ENCODE measurements around the gene PAXIP1. TPM values are rescaled to one million over a fixed set of nuclear protein-coding genes. Genes with fewer than 3 reads are reported as not detected.
A peak's percentile ranks its signal among the peaks of the same experiment; 100 is the strongest.

PAXIP1 gene
- total and polyA plus RNA-seq, 2 donors: 20.9 to 24.8 TPM

- H3K4me3 ChIP-seq (ENCODE audit: low read length in 2 of 2): no peak overlapping the region
- no peaks in the 10 kb centered on the region for H3K27me3 ChIP-seq (ENCODE audit: control insufficient read depth in 2 of 2, insufficient read depth in 1 of 2, low read length in 1 of 2)
- WGBS: 99% methylated on average over 6 of the region's 6 CpGs
- no peaks in the 10 kb centered on the region for H3K9me3 ChIP-seq (ENCODE audit: control insufficient read depth in 2 of 2, insufficient read depth in 1 of 2, low read length in 1 of 2)
- DNase-seq (ENCODE audit: low read depth in 6 of 9, low spot score in 9 of 9): no peak
- H3K27ac ChIP-seq (ENCODE audit: low read depth in 1 of 2, low read length in 1 of 2): no peak overlapping the region
- H3K36me3 ChIP-seq (ENCODE audit: control insufficient read depth in 2 of 2, insufficient read depth in 2 of 2, low read length in 1 of 2): peaks cover 32 to 46% of the 10 kb centered on the region in 2 donors
- H3K4me1 ChIP-seq (ENCODE audit: control insufficient read depth in 2 of 2, insufficient read depth in 2 of 2, low read length in 2 of 2): no peaks in the 10 kb centered on the region
Measured at GRCh38 chr7:154986200-154986945, 16.6 kb downstream of the PAXIP1 start.

GRCh38 chr7:154985230-154985629, 17.7 kb downstream of the PAXIP1 start:
- no peaks in the 10 kb centered on the region for H3K27me3 ChIP-seq (ENCODE audit: control insufficient read depth in 2 of 2, insufficient read depth in 1 of 2, low read length in 1 of 2)
- no peak for DNase-seq (ENCODE audit: low read depth in 6 of 9, low spot score in 9 of 9)
- WGBS: 74% methylated on average over 6 of the region's 6 CpGs
- peaks cover 40 to 47% of the 10 kb centered on the region in 2 donors for H3K36me3 ChIP-seq (ENCODE audit: control insufficient read depth in 2 of 2, insufficient read depth in 2 of 2, low read length in 1 of 2)
- H3K27ac ChIP-seq (ENCODE audit: low read depth in 1 of 2, low read length in 1 of 2): no peak overlapping the region
- no peaks in the 10 kb centered on the region for H3K9me3 ChIP-seq (ENCODE audit: control insufficient read depth in 2 of 2, insufficient read depth in 1 of 2, low read length in 1 of 2)
- no peaks in the 10 kb centered on the region for H3K4me1 ChIP-seq (ENCODE audit: control insufficient read depth in 2 of 2, insufficient read depth in 2 of 2, low read length in 2 of 2)
- no peak overlapping the region for H3K4me3 ChIP-seq (ENCODE audit: low read length in 2 of 2)

DNA sequence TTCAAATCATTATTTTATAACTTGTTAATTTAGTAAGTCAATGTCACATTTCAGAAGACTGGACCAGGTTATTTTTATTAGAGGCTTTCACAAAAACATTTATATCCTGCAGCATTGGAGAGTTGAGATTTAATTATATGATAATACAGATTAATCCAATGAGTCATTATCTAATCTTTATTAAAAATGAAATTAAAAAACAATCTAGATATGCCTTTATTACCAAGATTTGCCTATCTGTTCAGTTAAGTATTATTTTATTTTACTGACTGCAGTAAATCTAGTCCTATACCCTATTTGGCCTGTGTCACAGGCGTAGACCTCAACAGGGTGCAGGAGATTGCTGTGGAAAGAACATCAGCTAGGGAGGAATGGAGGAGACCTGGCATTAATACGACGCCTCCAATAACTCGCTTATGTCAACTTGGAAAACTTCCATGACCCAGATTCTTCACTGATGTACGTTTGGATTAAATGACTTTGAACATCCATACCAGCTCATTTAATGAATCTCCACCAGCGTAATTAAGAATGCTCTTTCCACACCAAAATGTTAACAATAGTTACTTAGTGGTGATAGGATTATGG, 18.2 kb downstream of the PAXIP1 start:
- DNase-seq (ENCODE audit: low read depth in 6 of 9, low spot score in 9 of 9): no peak
- Histone ChIP-seq H3K9me3 (ENCODE audit: control insufficient read depth in 2 of 2, insufficient read depth in 1 of 2, low read length in 1 of 2) (no peaks in the 10 kb centered on the region), H3K27me3 (ENCODE audit: control insufficient read depth in 2 of 2, insufficient read depth in 1 of 2, low read length in 1 of 2) (no peaks in the 10 kb centered on the region), H3K36me3 (ENCODE audit: control insufficient read depth in 2 of 2, insufficient read depth in 2 of 2, low read length in 1 of 2) (peaks cover 43 to 47% of the 10 kb centered on the region in 2 donors), H3K4me1 (ENCODE audit: control insufficient read depth in 2 of 2, insufficient read depth in 2 of 2, low read length in 2 of 2) (no peaks in the 10 kb centered on the region), H3K4me3 (ENCODE audit: low read length in 2 of 2) (no peak overlapping the region), H3K27ac (ENCODE audit: low read depth in 1 of 2, low read length in 1 of 2) (no peak overlapping the region)
- 93% methylated on average over 6 of the region's 6 CpGs for WGBS

DNA sequence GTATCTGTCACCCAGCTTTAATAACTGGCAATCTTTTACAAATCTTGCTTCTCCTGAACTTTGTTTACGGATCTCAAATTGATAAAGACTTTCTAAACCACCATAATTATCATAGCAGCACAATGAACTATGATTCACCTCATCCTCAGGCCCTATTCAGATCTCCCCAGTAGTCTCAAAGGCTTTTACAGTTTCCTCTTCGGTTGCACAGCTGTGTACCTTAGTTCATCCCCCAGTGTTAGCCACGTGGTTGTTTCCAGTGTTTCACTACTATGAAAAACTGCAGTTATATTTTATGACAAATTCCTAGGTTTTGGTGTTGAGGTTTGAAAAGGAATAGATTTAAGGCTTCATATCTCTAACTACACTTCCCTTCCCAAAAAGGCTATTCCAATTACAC, 24.9 kb downstream of the PAXIP1 start:
- no peak overlapping the region for H3K27ac ChIP-seq (ENCODE audit: low read depth in 1 of 2, low read length in 1 of 2)
- DNase-seq (ENCODE audit: low read depth in 6 of 9, low spot score in 9 of 9): peak in 1 of 9 donors; percentile 28
- H3K4me1 ChIP-seq (ENCODE audit: control insufficient read depth in 2 of 2, insufficient read depth in 2 of 2, low read length in 2 of 2): no peaks in the 10 kb centered on the region
- no peaks in the 10 kb centered on the region for H3K9me3 ChIP-seq (ENCODE audit: control insufficient read depth in 2 of 2, insufficient read depth in 1 of 2, low read length in 1 of 2)
- no peak overlapping the region for H3K4me3 ChIP-seq (ENCODE audit: low read length in 2 of 2)
- H3K36me3 ChIP-seq (ENCODE audit: control insufficient read depth in 2 of 2, insufficient read depth in 2 of 2, low read length in 1 of 2): peaks cover 48 to 57% of the 10 kb centered on the region in 2 donors
- H3K27me3 ChIP-seq (ENCODE audit: control insufficient read depth in 2 of 2, insufficient read depth in 1 of 2, low read length in 1 of 2): no peaks in the 10 kb centered on the region
- 97% methylated on average over 3 of the region's 3 CpGs for WGBS

DNA sequence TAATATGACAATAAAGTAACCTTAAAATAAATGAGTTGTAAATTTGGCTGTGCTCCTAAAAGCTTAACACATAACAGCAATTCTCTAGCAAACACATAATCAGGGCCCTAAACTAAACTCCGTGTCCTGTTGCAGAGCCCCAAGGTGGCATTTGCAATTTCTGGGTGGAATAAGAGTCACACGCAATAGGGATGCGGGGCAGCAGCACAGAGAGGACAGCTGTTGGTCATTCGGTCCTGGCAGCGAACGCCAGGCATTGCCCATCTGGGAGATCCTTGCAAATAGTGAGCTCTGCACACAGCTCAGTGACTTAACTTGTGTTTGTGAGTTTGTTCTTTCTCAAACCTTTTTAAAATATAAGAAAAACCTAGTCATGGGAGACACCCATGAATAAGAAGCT, 25.7 kb downstream of the PAXIP1 start:
- 89% methylated on average over 6 of the region's 6 CpGs for WGBS
- H3K27me3 ChIP-seq (ENCODE audit: control insufficient read depth in 2 of 2, insufficient read depth in 1 of 2, low read length in 1 of 2): no peaks in the 10 kb centered on the region
- DNase-seq (ENCODE audit: low read depth in 6 of 9, low spot score in 9 of 9): no peak
- H3K36me3 ChIP-seq (ENCODE audit: control insufficient read depth in 2 of 2, insufficient read depth in 2 of 2, low read length in 1 of 2): peaks cover 50 to 59% of the 10 kb centered on the region in 2 donors
- no peak overlapping the region for H3K4me3 ChIP-seq (ENCODE audit: low read length in 2 of 2)
- no peak overlapping the region for H3K27ac ChIP-seq (ENCODE audit: low read depth in 1 of 2, low read length in 1 of 2)
- H3K9me3 ChIP-seq (ENCODE audit: control insufficient read depth in 2 of 2, insufficient read depth in 1 of 2, low read length in 1 of 2): no peaks in the 10 kb centered on the region
- H3K4me1 ChIP-seq (ENCODE audit: control insufficient read depth in 2 of 2, insufficient read depth in 2 of 2, low read length in 2 of 2): no peaks in the 10 kb centered on the region

DNA sequence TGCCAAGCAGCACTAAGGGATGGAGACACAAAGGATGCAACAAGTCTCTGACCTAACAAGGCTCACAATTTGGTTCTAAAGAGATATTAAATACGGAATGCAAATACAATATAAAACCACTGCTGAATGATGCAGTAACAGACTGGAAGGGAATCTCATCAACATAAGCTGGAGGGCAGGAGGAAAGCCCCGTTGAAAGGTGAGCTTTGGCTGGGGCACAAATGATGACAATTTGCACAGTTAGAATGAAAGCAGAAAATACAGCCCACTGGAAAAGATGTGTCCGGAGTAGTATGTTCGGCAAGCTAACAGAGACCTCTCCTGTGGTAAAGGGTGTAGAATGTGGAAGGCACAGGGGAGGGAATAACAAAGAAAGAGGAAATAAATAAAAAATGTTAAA, 26.1 kb downstream of the PAXIP1 start:
- Histone ChIP-seq H3K9me3 (ENCODE audit: control insufficient read depth in 2 of 2, insufficient read depth in 1 of 2, low read length in 1 of 2) (no peaks in the 10 kb centered on the region), H3K27ac (ENCODE audit: low read depth in 1 of 2, low read length in 1 of 2) (no peak overlapping the region), H3K27me3 (ENCODE audit: control insufficient read depth in 2 of 2, insufficient read depth in 1 of 2, low read length in 1 of 2) (no peaks in the 10 kb centered on the region), H3K36me3 (ENCODE audit: control insufficient read depth in 2 of 2, insufficient read depth in 2 of 2, low read length in 1 of 2) (peaks cover 46 to 61% of the 10 kb centered on the region in 2 donors), H3K4me3 (ENCODE audit: low read length in 2 of 2) (no peak overlapping the region), H3K4me1 (ENCODE audit: control insufficient read depth in 2 of 2, insufficient read depth in 2 of 2, low read length in 2 of 2) (no peaks in the 10 kb centered on the region)
- DNase-seq (ENCODE audit: low read depth in 6 of 9, low spot score in 9 of 9): no peak
- over 99% methylated on average over 4 of the region's 4 CpGs for WGBS

DNA sequence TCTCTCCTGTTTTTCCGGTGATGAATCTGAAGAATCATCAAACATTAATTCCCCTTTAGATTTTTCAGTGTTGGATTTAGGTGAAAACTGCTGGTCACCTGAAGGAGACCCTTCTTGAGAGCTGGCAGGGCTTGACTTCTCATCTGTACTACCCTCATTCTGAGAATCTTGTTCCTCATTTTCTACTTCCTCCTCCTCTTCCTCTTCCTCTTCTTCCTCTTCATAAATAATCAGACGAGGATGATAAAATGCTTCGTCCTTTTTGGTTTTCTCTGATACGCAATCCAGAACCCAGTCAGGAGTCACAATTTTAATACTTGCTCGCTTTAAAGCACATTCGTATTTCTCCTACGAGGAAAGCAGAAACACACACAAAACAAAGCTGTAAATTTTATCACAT, 26.9 kb downstream of the PAXIP1 start:
- 94% methylated on average over 7 of the region's 7 CpGs for WGBS
- no peak overlapping the region for H3K27ac ChIP-seq (ENCODE audit: low read depth in 1 of 2, low read length in 1 of 2)

GRCh38 chr7:154973381-154973780, 29.5 kb downstream of the PAXIP1 start:
- WGBS: 97% methylated on average over 7 of the region's 7 CpGs
- no peaks in the 10 kb centered on the region for H3K9me3 ChIP-seq (ENCODE audit: control insufficient read depth in 2 of 2, insufficient read depth in 1 of 2, low read length in 1 of 2)
- DNase-seq (ENCODE audit: low read depth in 6 of 9, low spot score in 9 of 9): no peak
- no peaks in the 10 kb centered on the region for H3K27me3 ChIP-seq (ENCODE audit: control insufficient read depth in 2 of 2, insufficient read depth in 1 of 2, low read length in 1 of 2)
- no peak overlapping the region for H3K27ac ChIP-seq (ENCODE audit: low read depth in 1 of 2, low read length in 1 of 2)
- no peak overlapping the region for H3K4me3 ChIP-seq (ENCODE audit: low read length in 2 of 2)
- H3K36me3 ChIP-seq (ENCODE audit: control insufficient read depth in 2 of 2, insufficient read depth in 2 of 2, low read length in 1 of 2): peaks cover 55 to 70% of the 10 kb centered on the region in 2 donors
- H3K4me1 ChIP-seq (ENCODE audit: control insufficient read depth in 2 of 2, insufficient read depth in 2 of 2, low read length in 2 of 2): peaks cover 0 to 3% of the 10 kb centered on the region in 2 donors

More for the DNA sequence above, 26.9 kb downstream of the PAXIP1 start:
- no peak overlapping the region for H3K4me3 ChIP-seq (ENCODE audit: low read length in 2 of 2)
- H3K27me3 ChIP-seq (ENCODE audit: control insufficient read depth in 2 of 2, insufficient read depth in 1 of 2, low read length in 1 of 2): no peaks in the 10 kb centered on the region
- H3K36me3 ChIP-seq (ENCODE audit: control insufficient read depth in 2 of 2, insufficient read depth in 2 of 2, low read length in 1 of 2): peaks cover 50 to 65% of the 10 kb centered on the region in 2 donors
- H3K4me1 ChIP-seq (ENCODE audit: control insufficient read depth in 2 of 2, insufficient read depth in 2 of 2, low read length in 2 of 2): no peaks in the 10 kb centered on the region
- no peak for DNase-seq (ENCODE audit: low read depth in 6 of 9, low spot score in 9 of 9)
- no peaks in the 10 kb centered on the region for H3K9me3 ChIP-seq (ENCODE audit: control insufficient read depth in 2 of 2, insufficient read depth in 1 of 2, low read length in 1 of 2)

GRCh38 chr7:154968336-154969001, 34.5 kb downstream of the PAXIP1 start:
- H3K4me3 ChIP-seq (ENCODE audit: low read length in 2 of 2): no peak overlapping the region
- H3K4me1 ChIP-seq (ENCODE audit: control insufficient read depth in 2 of 2, insufficient read depth in 2 of 2, low read length in 2 of 2): peaks cover 0 to 3% of the 10 kb centered on the region in 2 donors
- H3K27me3 ChIP-seq (ENCODE audit: control insufficient read depth in 2 of 2, insufficient read depth in 1 of 2, low read length in 1 of 2): no peaks in the 10 kb centered on the region
- no peaks in the 10 kb centered on the region for H3K9me3 ChIP-seq (ENCODE audit: control insufficient read depth in 2 of 2, insufficient read depth in 1 of 2, low read length in 1 of 2)
- H3K36me3 ChIP-seq (ENCODE audit: control insufficient read depth in 2 of 2, insufficient read depth in 2 of 2, low read length in 1 of 2): peaks cover 74 to 81% of the 10 kb centered on the region in 2 donors
- WGBS: 97% methylated on average over 11 of the region's 11 CpGs
- DNase-seq (ENCODE audit: low read depth in 6 of 9, low spot score in 9 of 9): no peak
- H3K27ac ChIP-seq (ENCODE audit: low read depth in 1 of 2, low read length in 1 of 2): no peak overlapping the region

Data from thymus (tissue), 11 donors.